ENCODE data around the gene DMXL2.
"Not testable (repeated sequence)": the region's sequence is repeated elsewhere in the genome, so short reads cannot be mapped to it uniquely, and the experiment has no call there.

DMXL2 gene

DNA sequence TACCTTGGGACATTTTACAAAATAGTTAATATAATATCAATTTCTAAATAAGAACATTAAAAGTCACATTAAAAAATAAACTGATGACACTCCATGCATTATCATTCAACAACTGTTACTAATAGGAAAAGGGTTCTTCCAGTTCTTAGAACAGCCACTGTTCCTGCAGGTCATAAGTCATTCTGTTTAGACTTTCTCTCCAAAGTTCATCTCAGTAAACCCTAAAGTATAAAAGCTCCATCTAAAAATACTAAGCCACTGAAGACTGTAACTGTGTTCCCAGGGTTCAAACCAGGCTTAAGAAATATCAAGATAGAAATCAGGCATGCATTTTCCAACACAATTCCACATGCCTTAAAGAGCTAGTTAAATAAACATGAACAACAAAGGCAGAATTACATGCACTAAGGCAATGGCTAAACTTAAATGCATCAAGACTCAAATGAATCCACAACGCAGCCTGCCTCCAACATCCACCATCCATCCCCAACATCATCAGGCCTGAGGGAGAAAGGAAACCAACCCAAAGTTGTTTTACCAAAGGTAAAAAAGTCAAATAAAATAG, 46.2 kb downstream of the DMXL2 start:
- Mint-ChIP-seq H3K27me3 (ENCODE audit: low read depth) (peaks cover 4% of the 10 kb centered on the region), H3K36me3 (ENCODE audit: low read depth) (no peaks in the 10 kb centered on the region), H3K4me3 (no peak overlapping the region), H3K4me1 (ENCODE audit: low read depth) (no peaks in the 10 kb centered on the region), H3K27ac (no peak overlapping the region), H3K9me3 (no peaks in the 10 kb centered on the region)

GRCh38 chr15:51575775-51576174, 46.8 kb downstream of the DMXL2 start:
- Mint-ChIP-seq H3K4me3 (no peak overlapping the region), H3K9me3 (no peaks in the 10 kb centered on the region), H3K36me3 (ENCODE audit: low read depth) (no peaks in the 10 kb centered on the region), H3K27me3 (ENCODE audit: low read depth) (peaks cover 5% of the 10 kb centered on the region), H3K27ac (no peak overlapping the region), H3K4me1 (ENCODE audit: low read depth) (no peaks in the 10 kb centered on the region)

DNA sequence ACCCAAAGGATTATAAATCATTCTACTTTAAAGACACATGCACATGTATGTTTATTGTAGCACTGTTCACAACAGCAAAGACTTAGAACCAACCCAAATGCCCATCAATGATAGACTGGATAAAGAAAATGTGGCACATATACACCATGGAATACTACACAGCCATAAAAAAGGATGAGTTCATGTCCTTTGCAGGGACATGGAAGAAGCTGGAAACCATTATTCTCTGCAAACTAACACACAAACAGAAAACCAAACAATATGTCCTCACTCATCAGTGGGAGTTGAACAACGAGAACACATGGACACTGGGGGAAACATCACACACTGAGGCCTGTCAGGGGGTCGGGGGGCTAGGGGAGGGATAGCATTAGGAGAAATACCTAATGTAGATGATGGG, 49.2 kb downstream of the DMXL2 start:
- H3K4me3 Mint-ChIP-seq; H3K9me3 Mint-ChIP-seq; H3K4me1 Mint-ChIP-seq (ENCODE audit: low read depth); H3K36me3 Mint-ChIP-seq (ENCODE audit: low read depth); H3K27me3 Mint-ChIP-seq (ENCODE audit: low read depth); H3K27ac Mint-ChIP-seq: not testable (repeated sequence)

DNA sequence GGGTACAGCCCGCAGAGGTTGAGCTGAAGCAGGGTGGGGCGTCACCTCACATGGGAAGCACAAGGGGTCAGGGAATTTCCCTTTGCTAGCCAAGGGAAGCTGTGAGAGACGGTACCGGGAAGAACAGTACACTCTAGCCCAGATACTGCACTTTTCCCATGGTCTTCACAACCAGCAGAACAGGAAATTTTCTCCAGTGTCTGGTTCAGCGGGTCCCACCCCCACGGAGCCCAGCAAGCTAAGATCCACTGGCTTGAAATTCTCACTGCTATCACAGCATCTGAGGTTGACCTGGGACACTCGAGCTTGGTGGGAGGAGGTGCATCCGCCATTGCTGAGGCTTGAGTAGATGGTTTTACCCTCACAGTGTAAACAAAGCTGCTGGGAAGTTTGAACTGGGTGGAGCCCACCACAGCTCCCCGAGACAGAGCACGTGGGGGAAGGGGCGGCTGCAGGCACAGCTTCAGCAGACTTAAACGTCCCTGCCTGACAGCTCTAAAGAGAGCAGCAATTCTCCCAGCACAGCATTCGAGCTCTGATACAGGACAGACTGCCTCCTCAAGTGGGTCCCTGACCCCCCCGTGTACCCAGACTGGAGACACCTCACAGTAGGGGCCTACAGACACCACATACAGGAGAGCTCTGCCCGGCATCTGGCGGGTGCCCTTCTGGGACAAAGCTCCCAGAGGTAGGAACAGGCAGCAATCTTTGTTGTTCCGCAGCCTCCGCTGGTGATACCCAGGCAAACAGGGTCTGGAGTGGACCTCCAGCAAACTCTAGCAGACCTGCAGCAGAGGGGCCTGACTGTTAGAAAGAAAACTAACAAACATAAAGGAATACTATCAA, 53.4 kb downstream of the DMXL2 start:
- not testable (repeated sequence) for H3K27ac Mint-ChIP-seq; H3K36me3 Mint-ChIP-seq (ENCODE audit: low read depth); H3K4me1 Mint-ChIP-seq (ENCODE audit: low read depth); H3K27me3 Mint-ChIP-seq (ENCODE audit: low read depth); H3K9me3 Mint-ChIP-seq; H3K4me3 Mint-ChIP-seq

GRCh38 chr15:51561271-51561670, 61.3 kb downstream of the DMXL2 start:
- no peaks in the 10 kb centered on the region for H3K27me3 Mint-ChIP-seq (ENCODE audit: low read depth)
- no peaks in the 10 kb centered on the region for H3K36me3 Mint-ChIP-seq (ENCODE audit: low read depth)
- H3K4me1 Mint-ChIP-seq (ENCODE audit: low read depth): no peaks in the 10 kb centered on the region
- H3K27ac Mint-ChIP-seq: no peak overlapping the region
- no peak overlapping the region for H3K4me3 Mint-ChIP-seq
- H3K9me3 Mint-ChIP-seq: no peaks in the 10 kb centered on the region

GRCh38 chr15:51558876-51559275, 63.7 kb downstream of the DMXL2 start:
- Mint-ChIP-seq H3K27me3 (ENCODE audit: low read depth) (no peaks in the 10 kb centered on the region), H3K4me1 (ENCODE audit: low read depth) (no peaks in the 10 kb centered on the region), H3K36me3 (ENCODE audit: low read depth) (no peaks in the 10 kb centered on the region), H3K9me3 (no peaks in the 10 kb centered on the region), H3K27ac (no peak overlapping the region), H3K4me3 (no peak overlapping the region)

GRCh38 chr15:51558411-51558810, 64.2 kb downstream of the DMXL2 start:
- Mint-ChIP-seq H3K36me3 (ENCODE audit: low read depth) (no peaks in the 10 kb centered on the region), H3K27ac (no peak overlapping the region)

GRCh38 chr15:51550841-51551240, 71.7 kb downstream of the DMXL2 start:
- Mint-ChIP-seq H3K9me3 (no peaks in the 10 kb centered on the region), H3K27me3 (ENCODE audit: low read depth) (no peaks in the 10 kb centered on the region), H3K4me1 (ENCODE audit: low read depth) (peaks cover 1% of the 10 kb centered on the region), H3K27ac (no peak overlapping the region), H3K36me3 (ENCODE audit: low read depth) (no peaks in the 10 kb centered on the region), H3K4me3 (no peak overlapping the region)

More at GRCh38 chr15:51558411-51558810, 64.2 kb downstream of the DMXL2 start:
- Mint-ChIP-seq H3K4me3 (no peak overlapping the region), H3K9me3 (no peaks in the 10 kb centered on the region), H3K27me3 (ENCODE audit: low read depth) (no peaks in the 10 kb centered on the region), H3K4me1 (ENCODE audit: low read depth) (no peaks in the 10 kb centered on the region)

GRCh38 chr15:51547656-51548055, 74.9 kb downstream of the DMXL2 start:
- no peaks in the 10 kb centered on the region for H3K27me3 Mint-ChIP-seq (ENCODE audit: low read depth)

DNA sequence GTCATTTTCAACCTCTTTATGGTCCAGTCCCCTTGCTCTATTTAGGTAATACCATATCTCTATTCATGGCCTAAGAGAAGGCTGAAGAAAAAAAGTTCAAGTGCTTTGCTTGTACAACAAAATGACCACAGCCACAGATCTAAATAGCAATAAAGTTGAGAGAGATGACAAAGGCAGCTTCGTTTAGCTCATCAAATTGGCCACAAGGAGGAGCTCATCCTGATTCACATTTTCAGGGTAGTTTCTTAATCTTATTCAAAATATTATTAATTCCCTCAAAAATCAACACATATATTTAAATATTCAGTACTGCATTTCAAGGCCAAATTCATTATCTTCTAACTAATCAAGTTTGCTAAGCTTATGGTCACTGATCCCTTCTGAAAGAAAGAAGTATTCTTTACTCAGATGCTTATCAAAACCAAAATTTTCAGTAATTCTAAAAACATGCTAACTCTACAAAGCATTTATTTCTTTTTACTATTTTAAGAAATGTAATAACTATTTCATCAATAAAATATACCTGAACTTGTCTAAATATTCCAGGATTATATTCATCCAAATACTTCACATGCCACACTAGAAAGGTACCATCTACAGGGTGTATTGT, 85.5 kb downstream of the DMXL2 start:
- H3K9me3 Mint-ChIP-seq: no peaks in the 10 kb centered on the region
- no peaks in the 10 kb centered on the region for H3K4me1 Mint-ChIP-seq (ENCODE audit: low read depth)
- H3K27me3 Mint-ChIP-seq (ENCODE audit: low read depth): no peaks in the 10 kb centered on the region
- H3K4me3 Mint-ChIP-seq: no peak overlapping the region
- no peak overlapping the region for H3K27ac Mint-ChIP-seq
- no peaks in the 10 kb centered on the region for H3K36me3 Mint-ChIP-seq (ENCODE audit: low read depth)

More at GRCh38 chr15:51547656-51548055, 74.9 kb downstream of the DMXL2 start:
- Mint-ChIP-seq H3K4me3 (no peak overlapping the region), H3K36me3 (ENCODE audit: low read depth) (no peaks in the 10 kb centered on the region), H3K9me3 (no peaks in the 10 kb centered on the region), H3K27ac (no peak overlapping the region), H3K4me1 (ENCODE audit: low read depth) (peaks cover 1% of the 10 kb centered on the region)

- no peak overlapping the region for H3K4me3 Mint-ChIP-seq
- H3K9me3 Mint-ChIP-seq: no peaks in the 10 kb centered on the region
- H3K27me3 Mint-ChIP-seq (ENCODE audit: low read depth): no peaks in the 10 kb centered on the region
- no peaks in the 10 kb centered on the region for H3K4me1 Mint-ChIP-seq (ENCODE audit: low read depth)
- H3K27ac Mint-ChIP-seq: no peak overlapping the region
- H3K36me3 Mint-ChIP-seq (ENCODE audit: low read depth): no peaks in the 10 kb centered on the region
Observed at GRCh38 chr15:51533672-51534398, 88.7 kb downstream of the DMXL2 start.

GRCh38 chr15:51526955-51527354, 95.6 kb downstream of the DMXL2 start:
- Mint-ChIP-seq H3K4me3 (no peak overlapping the region), H3K36me3 (ENCODE audit: low read depth) (peaks cover 2% of the 10 kb centered on the region), H3K4me1 (ENCODE audit: low read depth) (no peaks in the 10 kb centered on the region)

DNA sequence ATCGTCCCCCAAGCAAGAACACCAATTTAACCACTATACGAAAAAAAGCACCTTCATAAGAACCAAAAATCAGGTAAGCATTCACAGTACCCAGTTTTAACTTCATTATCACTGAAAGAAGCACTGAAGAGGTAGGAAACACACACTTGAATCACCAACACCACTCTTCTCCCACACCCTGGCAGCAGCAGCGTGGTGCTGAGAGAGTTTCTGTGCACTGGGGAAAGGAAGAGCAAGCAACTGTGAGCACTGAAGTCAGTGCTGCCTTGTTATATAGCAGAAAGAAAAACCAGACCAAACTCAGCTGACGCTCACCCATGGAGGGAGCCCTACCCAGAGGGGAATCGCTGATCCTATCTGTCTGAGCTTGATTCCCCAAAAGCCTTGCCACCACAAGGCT, 98.2 kb downstream of the DMXL2 start:
- Mint-ChIP-seq H3K9me3 (peaks cover 17% of the 10 kb centered on the region), H3K36me3 (ENCODE audit: low read depth) (peaks cover 2% of the 10 kb centered on the region), H3K4me3 (no peak overlapping the region), H3K27me3 (ENCODE audit: low read depth) (no peaks in the 10 kb centered on the region), H3K4me1 (ENCODE audit: low read depth) (no peaks in the 10 kb centered on the region), H3K27ac (no peak overlapping the region)

More at GRCh38 chr15:51526955-51527354, 95.6 kb downstream of the DMXL2 start:
- H3K27me3 Mint-ChIP-seq (ENCODE audit: low read depth): no peaks in the 10 kb centered on the region
- peaks cover 17% of the 10 kb centered on the region for H3K9me3 Mint-ChIP-seq
- H3K27ac Mint-ChIP-seq: no peak overlapping the region

DNA sequence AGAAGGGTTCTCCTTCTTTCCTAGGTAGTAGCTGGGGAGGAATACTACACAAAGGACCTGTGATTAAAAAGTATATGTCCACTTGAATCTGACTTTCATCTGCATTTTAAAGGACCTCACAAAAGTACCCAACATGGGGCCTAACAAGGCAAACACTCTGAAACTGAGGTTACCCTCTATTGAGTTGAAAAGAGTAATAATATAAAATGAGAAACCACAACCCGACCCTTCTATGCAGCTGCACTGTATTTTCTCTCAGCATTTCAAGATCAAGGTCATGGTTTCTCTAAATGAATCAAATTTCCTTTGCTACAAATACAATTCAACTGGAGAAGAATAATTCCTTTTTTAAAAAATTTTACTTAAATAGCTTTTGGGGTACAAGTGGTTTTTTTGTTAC, 106.3 kb downstream of the DMXL2 start:
- Mint-ChIP-seq H3K4me3 (no peak overlapping the region), H3K36me3 (ENCODE audit: low read depth) (no peaks in the 10 kb centered on the region), H3K4me1 (ENCODE audit: low read depth) (no peaks in the 10 kb centered on the region), H3K27ac (no peak overlapping the region), H3K9me3 (no peaks in the 10 kb centered on the region), H3K27me3 (ENCODE audit: low read depth) (no peaks in the 10 kb centered on the region)

Measured in T-helper 1 cell treated with Interleukin-12 subunit alpha and Interleukin-12 subunit beta and Interleukin-4 antibody, amounts not matched to agents 30 μg/mL and 1 μg/mL, for 36 hours (primary cell).